GM19240 (cell line): ENCODE results near the gene PKDCC.

Experiments
- DNase-seq: peaks from one replicate; pipeline ENCODE4 v3.0.0; 2011; ENCODE audit warnings: low spot score; ENCODE audit not compliant: insufficient read length

The PKDCC gene

DNA sequence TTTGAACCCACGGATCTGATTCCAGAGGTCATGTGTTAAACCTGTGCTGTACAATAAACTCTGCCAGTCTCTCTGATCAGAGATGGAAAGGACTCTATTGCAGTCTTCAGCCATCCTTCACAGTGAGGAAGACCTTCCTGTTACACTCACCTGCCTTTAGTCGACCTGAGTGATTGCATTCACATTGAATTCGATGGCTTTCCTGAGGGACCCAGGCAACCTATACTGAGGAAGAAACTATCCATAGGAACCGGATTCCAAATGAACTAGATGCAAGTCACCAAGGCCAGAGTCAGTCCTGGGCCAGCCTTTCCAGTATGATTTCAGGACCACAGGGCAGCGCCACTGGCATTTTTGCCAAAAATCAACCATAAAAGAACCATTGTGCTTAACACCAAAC is 56.8 kb downstream of the PKDCC start:
- no peak for DNase-seq

- DNase-seq, result peak; percentile 68
Observed at GRCh38 chr2:42105330-42106256, 57.8 kb downstream of the PKDCC start.

- no peak for DNase-seq
Observed at GRCh38 chr2:42106257-42106816, 58.5 kb downstream of the PKDCC start.

- no peak for DNase-seq
Observed at GRCh38 chr2:42107249-42108042, 59.6 kb downstream of the PKDCC start.
